HG03520 (cell line): ENCODE data around the gene RPA1.

Source experiments
- ATAC-seq: cut with Tn5 transposase; IDR thresholded peaks from one replicate; pipeline ENCODE4 v1.9.1; 2021; ENCODE audit warnings: mild to moderate bottlenecking, moderate library complexity; ENCODE audit not compliant: unreplicated experiment

Gene RPA1

DNA sequence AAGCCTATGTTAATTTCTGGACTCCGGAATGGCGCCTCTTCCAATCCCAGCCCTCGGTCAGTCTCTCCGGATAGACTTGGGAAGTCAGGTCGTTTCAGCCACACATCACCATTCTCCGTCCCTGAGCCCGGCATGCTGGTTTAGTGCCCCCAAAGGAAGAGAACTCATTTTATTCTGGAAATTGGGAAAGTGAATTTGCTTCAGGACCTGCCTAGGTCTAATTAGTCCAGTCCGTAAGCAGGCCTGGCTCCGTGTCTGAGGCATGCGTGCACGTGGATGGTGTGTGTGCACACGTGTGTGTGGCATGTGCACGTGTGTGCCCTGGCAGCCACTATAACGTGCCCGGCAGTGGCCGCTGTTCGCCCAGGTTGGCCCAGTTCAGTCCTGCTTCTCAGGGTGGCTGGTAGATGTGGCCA lies 77.4 kb downstream of the RPA1 start:
- no peak for ATAC-seq

GRCh38 chr17:1907909-1908698 lies 78.3 kb downstream of the RPA1 start:
- ATAC-seq, result no peak

DNA sequence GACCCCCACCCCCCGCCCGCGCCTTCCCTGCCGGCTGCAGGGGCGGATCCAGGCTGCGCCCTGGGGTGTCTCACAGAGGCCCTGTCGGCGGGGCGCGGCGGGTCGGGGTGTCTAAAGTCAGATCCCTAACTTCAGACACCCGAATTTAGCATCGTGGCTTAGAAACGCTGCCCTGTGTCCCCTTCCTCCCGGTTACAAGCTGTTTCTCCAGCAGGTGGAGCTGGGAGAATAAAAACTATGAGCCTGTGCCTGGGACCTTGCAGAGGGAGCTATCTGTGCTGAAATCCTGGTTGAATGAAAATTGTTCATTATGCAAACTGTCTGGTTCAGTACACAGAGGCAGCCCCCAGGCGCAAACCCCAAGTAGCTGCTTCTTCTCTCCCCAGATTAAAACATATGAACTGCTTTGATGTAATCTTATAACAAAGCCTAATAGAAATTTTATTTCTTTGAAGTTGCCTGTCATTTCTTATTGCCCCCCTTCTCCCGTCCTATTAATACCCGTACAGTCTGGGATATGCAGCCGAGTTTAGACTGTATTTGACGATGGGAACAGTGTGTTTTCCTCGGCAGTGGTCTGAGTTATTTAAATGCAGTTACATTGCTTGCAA lies 79.0 kb downstream of the RPA1 start:
- ATAC-seq, result no peak

DNA sequence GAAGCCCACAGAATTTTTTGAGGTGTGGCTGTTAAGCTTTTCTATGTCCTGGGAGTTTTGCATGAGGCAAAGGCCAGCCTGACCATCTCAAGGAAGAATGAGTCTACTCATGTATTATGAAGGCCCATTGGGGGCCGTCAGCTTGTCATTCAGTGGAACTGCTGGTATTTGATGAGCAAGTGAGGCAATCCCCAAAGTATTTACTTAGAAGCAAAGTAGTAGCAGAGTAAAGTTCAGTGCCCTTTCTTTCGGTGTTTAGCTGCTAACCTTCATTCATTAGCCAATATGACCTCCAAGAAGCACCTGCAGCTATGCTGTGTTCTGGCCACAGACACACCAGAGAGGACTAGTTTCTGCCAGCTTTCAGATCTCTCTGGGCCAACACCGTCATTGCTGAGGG lies 80.2 kb downstream of the RPA1 start:
- no peak for ATAC-seq

- no peak for ATAC-seq
Measured at GRCh38 chr17:1912146-1912545, 82.3 kb downstream of the RPA1 start.

DNA sequence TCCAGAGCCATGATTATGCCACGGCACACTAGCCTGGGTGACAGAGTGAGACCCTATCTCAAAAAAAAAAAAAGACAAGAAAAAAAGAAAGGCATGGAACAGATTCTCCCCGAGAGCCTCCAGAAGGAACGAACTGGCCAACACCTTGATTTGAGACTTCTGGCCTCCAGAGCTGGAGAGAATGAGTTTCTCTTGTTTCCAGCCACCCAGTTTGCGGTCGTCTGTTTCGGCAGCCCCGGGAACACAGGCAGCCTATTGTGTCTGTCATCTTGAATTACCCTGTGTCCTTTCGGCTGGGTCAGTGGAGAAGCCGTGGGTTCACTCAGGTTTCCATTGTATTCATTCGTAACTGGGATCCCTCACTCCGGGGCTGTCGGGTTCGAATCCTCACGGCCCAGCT lies 83.9 kb downstream of the RPA1 start:
- ATAC-seq, result no peak

DNA sequence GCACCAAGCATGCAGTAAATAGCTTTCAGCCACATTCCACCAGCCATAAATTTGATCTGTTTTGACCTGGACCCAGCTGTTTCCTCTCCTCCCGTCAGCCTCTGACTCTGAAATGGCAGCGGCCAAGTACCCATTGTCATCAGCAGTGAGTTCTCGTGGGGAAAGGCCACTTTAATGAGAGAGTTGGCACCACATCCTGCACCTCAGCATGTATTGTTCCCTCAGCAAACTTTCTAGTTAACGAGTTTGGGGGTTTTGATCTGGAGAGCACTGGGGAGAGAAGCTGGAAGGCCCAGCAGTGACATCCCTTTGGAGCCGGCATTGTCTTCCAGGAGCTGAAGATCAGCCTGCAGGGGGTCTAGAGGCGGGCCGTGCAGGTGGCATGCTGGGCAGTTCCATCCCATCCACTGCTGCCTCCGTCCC lies 84.9 kb downstream of the RPA1 start:
- ATAC-seq, result no peak

GRCh38 chr17:1915889-1916288 lies 86.1 kb downstream of the RPA1 start:
- no peak for ATAC-seq

DNA sequence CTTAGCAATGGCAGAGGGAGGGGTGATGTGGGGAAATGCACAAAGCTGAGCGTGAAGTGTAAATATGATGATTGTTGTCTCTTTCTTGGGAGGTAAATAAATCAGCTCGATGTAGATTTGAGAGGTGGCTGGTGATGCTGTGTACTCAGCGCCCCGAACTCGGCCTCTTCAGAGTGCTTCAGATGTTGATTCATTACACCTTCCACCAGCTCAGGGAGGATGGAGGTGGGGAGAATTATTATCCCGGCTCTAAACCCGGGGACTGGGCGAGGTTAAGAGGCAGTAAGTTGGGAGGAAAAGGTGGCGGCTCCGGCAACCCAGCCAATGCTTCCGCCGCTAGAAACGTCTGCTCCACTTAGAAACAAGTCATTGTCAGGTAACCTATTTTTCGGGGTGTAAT lies 86.5 kb downstream of the RPA1 start:
- no peak for ATAC-seq

- ATAC-seq, result no peak
Measured at GRCh38 chr17:1916963-1917715, 87.3 kb downstream of the RPA1 start.

DNA sequence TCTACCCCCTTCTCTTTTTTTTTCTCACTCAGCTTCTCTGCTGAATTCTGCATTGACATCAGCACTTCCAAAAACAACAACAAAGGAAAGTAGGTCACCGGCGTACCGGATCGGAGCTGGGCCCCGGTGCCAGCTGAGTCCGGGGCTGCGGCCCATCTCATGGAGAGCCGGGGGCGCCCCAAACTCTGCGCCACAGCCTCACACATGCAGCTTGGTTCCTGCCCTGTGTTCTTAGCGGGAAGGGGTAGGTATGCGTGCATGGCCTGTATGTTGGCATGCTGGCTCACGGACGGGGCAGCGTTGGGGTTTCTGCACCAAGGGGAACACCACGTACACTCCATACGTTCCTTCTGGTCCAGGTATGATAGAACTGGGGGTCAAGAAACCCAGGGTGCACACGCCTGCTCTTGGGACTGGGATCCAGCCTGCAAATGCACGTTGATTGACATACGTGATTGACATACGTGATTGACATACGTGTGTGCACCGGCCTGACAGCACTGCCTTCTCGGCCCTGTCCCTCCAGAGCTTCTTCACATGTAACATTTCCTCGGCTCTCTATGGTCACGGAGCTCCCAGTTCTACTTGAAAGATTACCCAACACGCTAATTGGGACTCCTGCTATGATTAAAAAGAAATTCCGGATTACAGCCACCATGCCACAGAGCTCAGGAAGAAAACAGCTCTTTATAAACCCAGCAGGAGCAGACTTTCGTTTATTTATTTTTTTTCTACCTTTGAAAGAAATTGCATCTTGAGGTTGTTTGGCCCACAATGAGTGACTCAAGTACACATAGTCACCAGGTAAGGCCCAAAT lies 88.7 kb downstream of the RPA1 start:
- no peak for ATAC-seq

DNA sequence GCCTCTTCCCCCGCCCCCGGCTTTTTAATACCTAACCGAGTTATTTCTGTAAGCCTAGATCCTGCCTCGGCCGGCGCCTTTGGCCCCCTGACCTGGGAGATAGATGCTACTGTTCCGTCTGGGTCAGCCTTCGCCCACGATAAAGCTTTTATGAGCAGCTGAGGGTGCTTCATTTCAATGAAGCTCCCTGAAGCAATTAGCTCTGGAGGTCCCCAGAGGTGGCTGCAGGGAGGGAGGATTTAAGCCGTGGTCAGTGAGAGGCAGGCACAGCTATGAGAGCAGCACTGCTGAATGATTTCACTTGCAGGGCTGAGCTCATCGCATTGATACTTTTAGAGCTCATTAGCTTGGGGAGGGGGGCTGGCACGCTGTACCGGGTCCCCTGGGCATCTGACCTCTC lies 89.4 kb downstream of the RPA1 start:
- no peak for ATAC-seq

GRCh38 chr17:1920948-1921351 lies 91.1 kb downstream of the RPA1 start:
- no peak for ATAC-seq

- ATAC-seq, result no peak
Measured at GRCh38 chr17:1928976-1929375, 99.2 kb downstream of the RPA1 start.

GRCh38 chr17:1930337-1930645 lies 100.5 kb downstream of the RPA1 start:
- no peak for ATAC-seq

GRCh38 chr17:1931844-1932579 lies 102.2 kb downstream of the RPA1 start:
- no peak for ATAC-seq

GRCh38 chr17:1933875-1934715 lies 104.3 kb downstream of the RPA1 start:
- ATAC-seq, result no peak

DNA sequence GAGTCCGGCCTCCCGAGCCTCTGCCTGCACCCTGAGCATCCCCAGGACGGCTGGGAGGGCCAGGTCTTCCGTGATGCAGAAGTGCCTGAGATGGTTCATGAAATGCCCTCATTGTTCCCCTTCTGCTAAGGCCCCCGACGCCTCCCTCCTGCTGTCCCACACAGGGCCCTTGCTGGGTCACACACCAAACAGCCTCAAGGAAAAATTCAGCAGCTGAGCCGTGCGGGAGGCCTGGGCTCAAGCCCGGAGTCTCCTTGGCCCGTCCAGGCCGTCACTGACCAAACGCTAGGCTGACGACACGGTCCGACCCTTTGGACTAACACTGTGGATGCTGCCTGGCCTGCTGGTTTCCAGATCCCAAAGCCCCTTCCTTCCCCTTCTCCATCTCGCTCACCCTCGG lies 105.1 kb downstream of the RPA1 start:
- no peak for ATAC-seq

GRCh38 chr17:1936766-1937165 lies 107.0 kb downstream of the RPA1 start:
- no peak for ATAC-seq

DNA sequence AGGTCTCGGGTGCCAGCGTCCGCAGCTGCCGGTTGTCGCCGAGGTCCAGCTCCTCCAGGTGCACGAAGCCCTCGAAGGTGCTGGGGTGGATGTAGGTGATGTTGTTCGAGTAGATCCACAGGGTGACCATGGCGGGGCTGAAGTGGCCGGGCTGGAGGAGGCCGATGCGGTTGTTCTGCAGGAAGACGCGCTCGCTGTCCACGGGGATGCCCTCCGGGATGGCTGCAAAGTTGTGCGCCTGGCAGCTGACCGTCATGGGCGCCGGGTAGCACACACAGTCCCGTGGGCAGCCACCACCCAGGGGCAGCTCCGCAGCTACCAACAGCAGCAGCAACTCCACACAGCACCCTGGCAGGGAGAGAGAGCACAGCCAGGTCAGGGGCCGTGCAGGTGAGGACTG lies 107.7 kb downstream of the RPA1 start:
- no peak for ATAC-seq
